ENCODE results near the gene PGGT1B. TPM values are rescaled to one million over a fixed set of nuclear protein-coding genes. Genes with fewer than 3 reads are reported as not detected.

PGGT1B gene
- total and polyA plus RNA-seq, 12 donors = 2.6 to 61.4 (median 29.0) TPM

DNA sequence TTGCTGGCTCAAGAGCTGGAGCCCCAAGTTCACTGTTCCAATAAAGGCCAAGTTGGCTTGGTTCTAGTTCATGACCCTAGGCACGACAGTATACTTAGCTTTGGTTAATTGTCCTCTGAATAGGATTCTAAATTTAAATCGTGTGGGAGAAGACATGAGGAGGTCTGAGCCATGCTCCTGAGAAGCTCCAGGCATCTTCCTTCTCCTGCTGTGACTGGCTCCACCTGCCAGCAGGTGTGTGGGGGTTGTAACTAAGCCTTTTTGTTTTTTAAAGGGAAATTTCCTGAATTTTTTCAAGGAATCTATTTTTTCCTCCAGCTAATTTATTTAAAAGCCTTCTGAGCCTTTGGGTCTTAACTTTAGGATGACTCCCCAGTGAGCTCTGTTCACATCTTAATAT lies 72.8 kb downstream of the PGGT1B start:
- Histone ChIP-seq H3K27me3 (no peaks in the 10 kb centered on the region), H3K27ac (no peak overlapping the region), H3K36me3 (replicated peaks in 1 of 2) (no peaks in the 10 kb centered on the region), H3K9me3 (replicated peaks in 1 of 3) (no peaks in the 10 kb centered on the region), H3K4me1 (replicated peaks in 1 of 2) (no peaks in the 10 kb centered on the region), H3K4me3 (no peak overlapping the region)
- intact Hi-C loops (cut with DNase I) = no loop called here
- no peak for DNase-seq
- TF ChIP-seq CTCF (IDR thresholded peaks at IDR 0.05) (no peak), POLR2A (IDR thresholded peaks at IDR 0.05) (no peak)
- WGBS, 4 donors = 53 to 70% (median 64%) methylated on average over 2 of the region's 2 CpGs

DNA sequence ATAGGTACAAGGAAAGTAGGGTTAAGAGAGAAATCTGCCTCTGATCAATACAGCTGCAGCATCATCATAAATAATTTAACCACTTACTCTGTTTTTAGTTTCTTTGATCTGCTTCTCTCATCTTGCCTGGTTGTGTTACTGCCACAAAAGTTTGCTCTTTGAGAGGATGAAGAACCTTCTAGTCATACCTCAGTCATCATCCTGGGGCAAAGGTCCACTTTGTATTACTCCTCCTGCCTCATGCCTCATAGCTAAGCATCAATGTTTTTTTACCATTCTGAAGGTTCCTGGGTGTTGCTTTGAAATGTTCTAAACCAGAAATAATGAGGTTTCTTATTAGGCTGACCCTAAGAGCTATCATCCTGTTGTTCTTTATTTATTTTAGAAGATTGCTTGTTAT lies 75.9 kb downstream of the PGGT1B start:
- H3K36me3 ChIP-seq (replicated peaks in 1 of 2) = no peaks in the 10 kb centered on the region
- H3K4me3 ChIP-seq = no peak overlapping the region
- intact Hi-C loops (cut with DNase I) = no loop called here
- H3K9me3 ChIP-seq (replicated peaks in 1 of 3) = no peaks in the 10 kb centered on the region
- no peaks in the 10 kb centered on the region for H3K4me1 ChIP-seq (replicated peaks in 1 of 2)
- TF ChIP-seq CTCF (IDR thresholded peaks at IDR 0.05) = no peak
- no peak for TF ChIP-seq POLR2A (IDR thresholded peaks at IDR 0.05)
- H3K27ac ChIP-seq = no peak overlapping the region
- no peak for DNase-seq
- peaks cover 18% of the 10 kb centered on the region for H3K27me3 ChIP-seq

DNA sequence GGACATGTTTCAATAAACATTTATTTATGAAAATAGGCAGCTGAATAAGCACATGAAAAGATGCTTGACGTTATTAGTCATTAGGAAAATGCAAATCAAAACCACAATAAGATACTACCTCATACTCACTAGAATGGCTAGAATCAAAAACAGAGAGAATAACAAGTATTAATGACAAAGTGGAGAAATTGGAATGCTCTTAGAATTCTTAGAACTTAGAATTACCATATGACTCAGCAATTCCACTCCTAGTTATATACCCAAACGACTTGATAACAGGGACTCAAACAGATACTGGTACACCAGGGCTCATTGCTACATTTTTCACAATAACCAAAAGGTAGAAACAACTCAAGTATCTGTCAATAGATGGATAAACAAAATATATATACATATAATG lies 77.9 kb downstream of the PGGT1B start:
- no peak for DNase-seq
- Histone ChIP-seq H3K36me3 (replicated peaks in 1 of 2) (no peaks in the 10 kb centered on the region), H3K9me3 (replicated peaks in 1 of 3) (no peaks in the 10 kb centered on the region), H3K27me3 (peaks cover 33% of the 10 kb centered on the region), H3K4me3 (no peak overlapping the region), H3K4me1 (replicated peaks in 1 of 2) (peaks cover 6 to 7% of the 10 kb centered on the region in 2 donors), H3K27ac (no peak overlapping the region)
- 67 to 80% (median 73%) methylated on average over 2 of the region's 2 CpGs for WGBS, 4 donors
- intact Hi-C loops (cut with DNase I) = no loop called here
- no peak for TF ChIP-seq CTCF (IDR thresholded peaks at IDR 0.05)
- TF ChIP-seq POLR2A (IDR thresholded peaks at IDR 0.05) = no peak

DNA sequence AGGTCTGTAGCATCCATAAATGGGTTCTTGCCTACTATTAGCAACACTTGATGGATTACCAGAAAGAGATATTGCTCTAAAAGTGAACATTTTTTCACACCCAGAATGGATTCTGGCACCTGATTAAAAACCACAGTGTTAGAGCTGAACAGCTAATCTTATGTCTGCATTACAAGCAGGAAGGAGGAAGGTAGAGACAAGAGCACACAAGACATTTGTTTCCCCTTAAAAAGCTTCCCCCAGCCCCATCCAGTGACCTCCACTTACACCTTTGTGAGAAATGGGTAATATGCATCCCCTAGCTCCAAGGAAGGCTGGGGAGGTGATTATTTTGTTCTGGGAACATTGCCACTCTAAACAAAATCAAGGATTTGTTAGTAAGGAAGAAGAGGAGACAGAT lies 80.9 kb downstream of the PGGT1B start:
- Histone ChIP-seq H3K36me3 (replicated peaks in 1 of 2) (no peaks in the 10 kb centered on the region), H3K27ac (no peak overlapping the region), H3K27me3 (peaks cover 44% of the 10 kb centered on the region), H3K4me1 (replicated peaks in 1 of 2) (peaks cover 11 to 12% of the 10 kb centered on the region in 2 donors), H3K9me3 (replicated peaks in 1 of 3) (no peaks in the 10 kb centered on the region), H3K4me3 (no peak overlapping the region)
- no peak for TF ChIP-seq POLR2A (IDR thresholded peaks at IDR 0.05)
- no peak for TF ChIP-seq CTCF (IDR thresholded peaks at IDR 0.05)
- DNase-seq = no peak
- intact Hi-C loops (cut with DNase I) = no loop called here
